SK-N-SH (cell line): ENCODE measurements around the gene NHERF2. TPM values are rescaled to one million over a fixed set of nuclear protein-coding genes. Genes with fewer than 3 reads are reported as not detected.

Source experiments
- CTCF ChIA-PET: fragments of 300-600, 350-600 bp; formaldehyde crosslinking; extraction: SDS; loops from one replicate; lab custom pipeline; 2021; lab: Yijun Ruan, JAX
- POLR2A ChIA-PET: fragments of 350-600 bp; sonication (Branson Sonifier 250); formaldehyde crosslinking; extraction: SDS; loops from one replicate; lab custom pipeline; 2020; ENCODE audit warnings: antibody characterized with exemption, inconsistent platforms; lab: Yijun Ruan, JAX
- DNase-seq: peaks from one replicate; pipeline ENCODE4 v3.0.0; 2012
- H2AFZ ChIP-seq: fragments of 200-600 bp; sonication (generic); 2 replicates; pipeline ENCODE4 v1.8.1; 2016; ENCODE audit warnings: antibody characterized with exemption, mild to moderate bottlenecking, low read depth
- H3F3A ChIP-seq: fragments of 200-600 bp; sonication (generic); replicated peaks from 2 replicates; pipeline ENCODE3; 2016; ENCODE audit warnings: antibody characterized with exemption, mild to moderate bottlenecking; ENCODE audit not compliant: insufficient read depth
- H3K27ac ChIP-seq, 2 experiments: fragments of 200-500 bp in 1 of 2; fragments of 200-600 bp in 1 of 2; sonication (Bioruptor generic) in 1 of 2; sonication (generic), shearing (Covaris generic) in 1 of 2; 2 replicates each; pipeline versions ENCODE4 v1.5.1 to v1.6.1; 2014 to 2016; ENCODE audit warnings: low read depth in 2 of 2, inconsistent platforms in 1 of 2, low read length in 1 of 2, mild to moderate bottlenecking in 1 of 2, mixed read lengths in 1 of 2
- H3K27me3 ChIP-seq: fragments of 200-600 bp; sonication (generic), shearing (Covaris generic); 2 replicates; pipeline ENCODE4 v1.6.1; 2016; ENCODE audit warnings: mixed run types; ENCODE audit not compliant: insufficient read depth
- H3K36me3 ChIP-seq, 2 experiments: fragments of 200-500 bp in 1 of 2; fragments of 200-600 bp in 1 of 2; sonication (Bioruptor generic) in 1 of 2; sonication (generic) in 1 of 2; replicated peaks in 1 of 2; 2 replicates each; pipeline versions ENCODE3 to v1.5.1; 2014 to 2016; ENCODE audit warnings: low read length in 1 of 2, mild to moderate bottlenecking in 1 of 2; ENCODE audit not compliant: insufficient read depth in 2 of 2, control insufficient read depth in 1 of 2
- H3K4me1 ChIP-seq, 2 experiments: fragments of 200-500 bp in 1 of 2; fragments of 200-600 bp in 1 of 2; sonication (Bioruptor generic) in 1 of 2; sonication (generic), shearing (Covaris generic) in 1 of 2; 2 replicates each; pipeline versions ENCODE4 v1.5.1 to v1.6.1; 2014 to 2016; ENCODE audit warnings: low read depth in 1 of 2, low read length in 1 of 2, mixed run types in 1 of 2; ENCODE audit not compliant: insufficient read depth in 2 of 2, control insufficient read depth in 1 of 2
- H3K4me2 ChIP-seq: fragments of 200-600 bp; sonication (generic), shearing (Covaris generic); 2 replicates; pipeline ENCODE4 v1.6.1; 2017; ENCODE audit warnings: mixed run types
- H3K4me3 ChIP-seq, 2 experiments: fragments of 200-500 bp in 1 of 2; fragments of 200-600 bp in 1 of 2; sonication (Bioruptor generic) in 1 of 2; sonication (generic), shearing (Covaris generic) in 1 of 2; 2 replicates each; pipeline versions ENCODE4 v1.5.1 to v1.8.1; 2014 to 2016; ENCODE audit warnings: low read depth in 2 of 2, inconsistent platforms in 1 of 2, low read length in 1 of 2, mild to moderate bottlenecking in 1 of 2, mixed read lengths in 1 of 2, moderate library complexity in 1 of 2
- H3K79me2 ChIP-seq: fragments of 200-600 bp; sonication (generic); 2 replicates; pipeline ENCODE4 v1.8.1; 2017; ENCODE audit warnings: mild to moderate bottlenecking; ENCODE audit not compliant: insufficient read depth
- H3K9ac ChIP-seq: fragments of 200-600 bp; sonication (generic); 2 replicates; pipeline ENCODE4 v1.6.1; 2017; ENCODE audit warnings: mixed run types
- H3K9me2 ChIP-seq: fragments of 200-600 bp; sonication (generic); 2 replicates; pipeline ENCODE4 v1.6.1; 2017; ENCODE audit warnings: mixed run types
- H3K9me3 ChIP-seq: fragments of 200-600 bp; sonication (generic); 2 replicates; pipeline ENCODE4 v1.6.1; 2017; ENCODE audit warnings: mixed run types, mild to moderate bottlenecking, moderate library complexity
- H4K20me1 ChIP-seq: fragments of 200-600 bp; sonication (generic); 2 replicates; pipeline ENCODE4 v1.6.1; 2017; ENCODE audit warnings: mild to moderate bottlenecking, mixed run types; ENCODE audit not compliant: insufficient read depth
- EP300 ChIP-seq, 2 experiments: IDR thresholded peaks; 2 replicates each; pipeline versions ENCODE4 v1.4.0 to v1.6.1; 2012; ENCODE audit warnings: borderline replicate concordance in 1 of 2, low read depth in 1 of 2, low read length in 1 of 2
- EZH2phosphoT487 ChIP-seq: fragments of 200-600 bp; sonication (generic); IDR thresholded peaks from 2 replicates; pipeline ENCODE4 v1.6.1; 2017; ENCODE audit warnings: low read depth, mixed run types, mild to moderate bottlenecking, antibody characterized with exemption, moderate library complexity, borderline replicate concordance
- GABPA ChIP-seq: IDR thresholded peaks from 2 replicates; pipeline ENCODE4 v1.4.0; 2012; ENCODE audit warnings: low read depth, mild to moderate bottlenecking
- GATA2 ChIP-seq: sonication (generic); formaldehyde crosslinking; IDR thresholded peaks from 2 replicates; pipeline ENCODE4 v1.5.0; 2020; ENCODE audit warnings: mild to moderate bottlenecking, missing genetic modification reagents
- RAD21 ChIP-seq: IDR thresholded peaks from 2 replicates; pipeline ENCODE4 v1.6.1; 2012; ENCODE audit warnings: mild to moderate bottlenecking, low read length
- RCOR1 ChIP-seq: fragments of 150-350 bp; IDR thresholded peaks from 2 replicates; pipeline ENCODE4 v1.6.1; 2017; ENCODE audit warnings: antibody characterized with exemption, low read length
- RXRA ChIP-seq: IDR thresholded peaks from 2 replicates; pipeline ENCODE4 v1.4.0; 2012; ENCODE audit warnings: low read depth, mild to moderate bottlenecking, borderline replicate concordance
- SIN3A ChIP-seq: IDR thresholded peaks from 2 replicates; pipeline ENCODE4 v1.6.1; 2012; ENCODE audit warnings: low read depth, mild to moderate bottlenecking, low read length, moderate library complexity, borderline replicate concordance
- SMC3 ChIP-seq: IDR thresholded peaks from 2 replicates; pipeline ENCODE4 v1.6.1; 2012; ENCODE audit warnings: low read depth, low read length, improper control_type of control experiment
- TCF12 ChIP-seq: IDR thresholded peaks from 2 replicates; pipeline ENCODE4 v1.4.0; 2012
- TEAD4 ChIP-seq: IDR thresholded peaks from 2 replicates; pipeline ENCODE4 v1.4.0; 2012; ENCODE audit warnings: mild to moderate bottlenecking, borderline replicate concordance; ENCODE audit not compliant: insufficient read depth
- YY1 ChIP-seq: IDR thresholded peaks from 2 replicates; pipeline ENCODE4 v1.4.0; 2012; ENCODE audit warnings: low read depth, mild to moderate bottlenecking
- WGBS: methylation state at CpG from one replicate; pipeline ENCODE4 v1.1.6; 2017; ENCODE audit warnings: low lambda C conversion rate; 5-methylcytosine and 5-hydroxymethylcytosine counted together
- polyA plus RNA-seq, 3 experiments: library from polyadenylated mRNA; depleted of rRNA; stranded (reverse); fragments of >200 nt; gene quantifications; 2 replicates each; pipeline ENCODE4 v1.2.3, GENCODE V29; 2012
- TF ChIP-seq, protein P1 (sequence below): fragments of 150-350 bp; IDR thresholded peaks from 2 replicates; pipeline ENCODE4 v1.6.1; 2017; ENCODE audit warnings: antibody characterized with exemption, low read length, low read depth, borderline replicate concordance
- TF ChIP-seq, protein P2 (sequence below): fragments of 150-350 bp; IDR thresholded peaks from 2 replicates; pipeline ENCODE4 v1.6.1; 2016; ENCODE audit warnings: mild to moderate bottlenecking, low read depth, low read length

NHERF2 gene
- polyA plus RNA-seq, 1 of the 3 experiments (the other 2 are of a cell fraction), result 53.8 TPM

- Histone ChIP-seq H3K9me2 (no peaks in the 10 kb centered on the region), H3K9me3 (no peaks in the 10 kb centered on the region), H4K20me1 (no peaks in the 10 kb centered on the region), H3K27me3 (no peaks in the 10 kb centered on the region), H3K79me2 (peaks cover 8% of the 10 kb centered on the region; the same call in 1 of the 2 replicates), H3K36me3 (peaks cover 7 to 36% of the 10 kb centered on the region in 2 experiments), H3K4me1 (peaks cover 6 to 15% of the 10 kb centered on the region in 2 experiments; a peak in 2 of 4 replicates), H3K4me3 (no peak overlapping the region), H3F3A (peaks cover 15% of the 10 kb centered on the region), H3K4me2 (no peak overlapping the region), H3K9ac (no peak overlapping the region), H2AFZ (no peak overlapping the region), H3K27ac (no peak overlapping the region)
- CTCF ChIA-PET, result interaction anchor here (3.3 kb wide), 1 partner anchor 24 kb away, joined by 19 read pairs; no protein-coding TSS in a partner anchor
- no peak for DNase-seq
- POLR2A ChIA-PET, result interaction anchor here (2.2 kb wide), 1 partner anchor 16 kb away, joined by 12 read pairs; the partner anchor contains the start of gene RPS2
- 80% methylated on average over 40 of the region's 53 CpGs for WGBS
- TF ChIP-seq GABPA (no peak), EZH2phosphoT487 (no peak), RAD21 (no peak)
Measured at GRCh38 chr16:1980030-1980769, 46.5 kb upstream of the NHERF2 start.

GRCh38 chr16:1980770-1981087 lies 46.0 kb upstream of the NHERF2 start:
- DNase-seq, result no peak

DNA sequence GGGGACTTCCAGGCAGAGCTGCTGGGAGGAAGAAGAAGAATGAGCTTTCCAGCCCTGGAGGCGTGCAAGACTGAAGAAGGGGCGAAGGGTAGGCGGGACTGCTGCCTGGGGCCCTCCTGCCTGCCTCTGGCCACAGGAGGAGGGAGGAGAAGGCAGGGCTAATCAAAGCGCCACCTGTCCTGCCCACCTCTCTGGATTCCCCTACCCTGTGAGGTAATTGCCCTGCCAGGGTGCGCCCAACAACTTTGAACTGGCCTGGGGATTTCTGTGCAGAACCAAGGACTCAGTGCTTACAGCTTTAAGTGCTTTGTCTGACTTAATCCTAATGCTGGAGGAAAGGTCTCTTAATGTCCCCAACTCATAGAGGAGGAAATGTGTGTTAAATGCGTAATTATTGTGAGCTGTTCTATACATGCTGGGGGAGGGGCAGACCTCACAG lies 45.3 kb upstream of the NHERF2 start, which contains the start of gene NOXO1:
Gene NOXO1 (minus strand): TSS at position 72 of the 439 bp plus-strand sequence. CDS start 290 bp downstream, outside the sequence.
- H3K79me2 ChIP-seq, result peaks cover 19% of the 10 kb centered on the region; the same call in 1 of the 2 replicates
- no peaks in the 10 kb centered on the region for H3K9me2 ChIP-seq
- WGBS, result 93% methylated on average over 6 of the region's 6 CpGs
- no peaks in the 10 kb centered on the region for H4K20me1 ChIP-seq
- ChIA-PET CTCF (interaction anchor here (0.6 to 3.3 kb wide), 3 partner anchors 12 to 145 kb away, joined by 3 to 19 read pairs (median 3); no protein-coding TSS in a partner anchor), POLR2A (interaction anchor here (2.2 kb wide), 1 partner anchor 17 kb away, joined by 12 read pairs; the partner anchor contains the start of gene RPS2)
- H3K4me1 ChIP-seq, result peaks cover 8 to 20% of the 10 kb centered on the region in 2 experiments; a peak in 2 of 4 replicates
- no peak within 1 kb of the TSS for H2AFZ ChIP-seq
- H3K9me3 ChIP-seq, result no peaks in the 10 kb centered on the region
- no peak within 1 kb of the TSS for H3K27ac ChIP-seq
- no peaks in the 10 kb centered on the region for H3K27me3 ChIP-seq
- no peak for DNase-seq
- H3K9ac ChIP-seq, result no peak within 1 kb of the TSS
- H3K4me3 ChIP-seq, result no peak within 1 kb of the TSS
- H3K36me3 ChIP-seq, result peaks cover 5 to 35% of the 10 kb centered on the region in 2 experiments
- H3F3A ChIP-seq, result peaks cover 15% of the 10 kb centered on the region
- H3K4me2 ChIP-seq, result no peak within 1 kb of the TSS
- TF ChIP-seq GATA2 (CRISPR knock-in tag) (no peak), YY1 (no peak), SMC3 (no peak), EP300 (IDR thresholded peaks at IDR 0.05; ENCODE audit: borderline replicate concordance in 1 of 2, low read depth in 1 of 2, low read length in 1 of 2) (no peak), SIN3A (no peak), RXRA (no peak), EZH2phosphoT487 (no peak), TEAD4 (no peak)
- TF ChIP-seq, protein P1, sequence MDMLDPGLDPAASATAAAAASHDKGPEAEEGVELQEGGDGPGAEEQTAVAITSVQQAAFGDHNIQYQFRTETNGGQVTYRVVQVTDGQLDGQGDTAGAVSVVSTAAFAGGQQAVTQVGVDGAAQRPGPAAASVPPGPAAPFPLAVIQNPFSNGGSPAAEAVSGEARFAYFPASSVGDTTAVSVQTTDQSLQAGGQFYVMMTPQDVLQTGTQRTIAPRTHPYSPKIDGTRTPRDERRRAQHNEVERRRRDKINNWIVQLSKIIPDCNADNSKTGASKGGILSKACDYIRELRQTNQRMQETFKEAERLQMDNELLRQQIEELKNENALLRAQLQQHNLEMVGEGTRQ, result no peak
- TF ChIP-seq, protein P2, sequence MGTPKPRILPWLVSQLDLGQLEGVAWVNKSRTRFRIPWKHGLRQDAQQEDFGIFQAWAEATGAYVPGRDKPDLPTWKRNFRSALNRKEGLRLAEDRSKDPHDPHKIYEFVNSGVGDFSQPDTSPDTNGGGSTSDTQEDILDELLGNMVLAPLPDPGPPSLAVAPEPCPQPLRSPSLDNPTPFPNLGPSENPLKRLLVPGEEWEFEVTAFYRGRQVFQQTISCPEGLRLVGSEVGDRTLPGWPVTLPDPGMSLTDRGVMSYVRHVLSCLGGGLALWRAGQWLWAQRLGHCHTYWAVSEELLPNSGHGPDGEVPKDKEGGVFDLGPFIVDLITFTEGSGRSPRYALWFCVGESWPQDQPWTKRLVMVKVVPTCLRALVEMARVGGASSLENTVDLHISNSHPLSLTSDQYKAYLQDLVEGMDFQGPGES, result no peak

More at GRCh38 chr16:1980770-1981087, 46.0 kb upstream of the NHERF2 start:
- ChIA-PET POLR2A (interaction anchor here (2.2 kb wide), 1 partner anchor 16 kb away, joined by 12 read pairs; the partner anchor contains the start of gene RPS2), CTCF (interaction anchor here (3.3 kb wide), 1 partner anchor 23 kb away, joined by 19 read pairs; no protein-coding TSS in a partner anchor)
- Histone ChIP-seq H3K4me1 (peaks cover 8 to 20% of the 10 kb centered on the region in 2 experiments; a peak in 2 of 4 replicates), H3K9me2 (no peaks in the 10 kb centered on the region), H3F3A (peaks cover 15% of the 10 kb centered on the region), H3K9ac (no peak overlapping the region), H3K4me3 (no peak overlapping the region), H3K36me3 (peaks cover 8 to 35% of the 10 kb centered on the region in 2 experiments), H3K27me3 (no peaks in the 10 kb centered on the region), H3K27ac (no peak overlapping the region), H4K20me1 (no peaks in the 10 kb centered on the region), H3K9me3 (no peaks in the 10 kb centered on the region), H2AFZ (no peak overlapping the region), H3K79me2 (peaks cover 13% of the 10 kb centered on the region; the same call in 1 of the 2 replicates), H3K4me2 (no peak overlapping the region)
- 92% methylated on average over 11 of the region's 16 CpGs for WGBS
- TF ChIP-seq, protein P1, result no peak
- TF ChIP-seq TCF12 (no peak), RCOR1 (no peak)
